Measurements from ENCODE around the gene LCOR. TPM values are rescaled to one million over a fixed set of nuclear protein-coding genes. Genes with fewer than 3 reads are reported as not detected.

The LCOR gene
- total RNA-seq, 4 donors from 2014 or later = 9.2 to 20.0 (median 14.6) TPM

GRCh38 chr10:96830511-96831199, 1.4 kb upstream of the LCOR start:
- DNase-seq = peak in 1 of 2 donors; percentile 60
- Histone ChIP-seq H3K27ac (peak overlapping the region; percentile 12 to 99 (median 94)), H3K9me3 (no peaks in the 10 kb centered on the region), H3K27me3 (no peaks in the 10 kb centered on the region), H3K4me3 (no peak overlapping the region), H3K4me1 (peaks cover 25 to 33% of the 10 kb centered on the region in 2 donors), H3K36me3 (no peaks in the 10 kb centered on the region)
- ATAC-seq = no peak
- intact Hi-C loops (cut with DNase I; ENCODE audit: low total_unique reads) (loop anchor here (2.0 to 10.0 kb wide), 5 partner anchors 66 to 504 kb away; partner anchors contain the start of genes FRAT2 and TLL2), in situ Hi-C loops (cut with MboI; ENCODE audit: low sequenced_read_pairs in 4 of 4) (loop anchor here in 2 of 4 donors (10.0 kb wide), 2 partner anchors 194 to 436 kb away; no protein-coding TSS in a partner anchor)
- TF ChIP-seq, protein P1, sequence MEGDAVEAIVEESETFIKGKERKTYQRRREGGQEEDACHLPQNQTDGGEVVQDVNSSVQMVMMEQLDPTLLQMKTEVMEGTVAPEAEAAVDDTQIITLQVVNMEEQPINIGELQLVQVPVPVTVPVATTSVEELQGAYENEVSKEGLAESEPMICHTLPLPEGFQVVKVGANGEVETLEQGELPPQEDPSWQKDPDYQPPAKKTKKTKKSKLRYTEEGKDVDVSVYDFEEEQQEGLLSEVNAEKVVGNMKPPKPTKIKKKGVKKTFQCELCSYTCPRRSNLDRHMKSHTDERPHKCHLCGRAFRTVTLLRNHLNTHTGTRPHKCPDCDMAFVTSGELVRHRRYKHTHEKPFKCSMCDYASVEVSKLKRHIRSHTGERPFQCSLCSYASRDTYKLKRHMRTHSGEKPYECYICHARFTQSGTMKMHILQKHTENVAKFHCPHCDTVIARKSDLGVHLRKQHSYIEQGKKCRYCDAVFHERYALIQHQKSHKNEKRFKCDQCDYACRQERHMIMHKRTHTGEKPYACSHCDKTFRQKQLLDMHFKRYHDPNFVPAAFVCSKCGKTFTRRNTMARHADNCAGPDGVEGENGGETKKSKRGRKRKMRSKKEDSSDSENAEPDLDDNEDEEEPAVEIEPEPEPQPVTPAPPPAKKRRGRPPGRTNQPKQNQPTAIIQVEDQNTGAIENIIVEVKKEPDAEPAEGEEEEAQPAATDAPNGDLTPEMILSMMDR (IDR thresholded peaks at IDR 0.05 in 4 of 5, conservative IDR thresholded peaks at IDR 0.05 in 1 of 5) = peak; percentile 70 to 85 (median 75)
- TF ChIP-seq POLR2A (IDR thresholded peaks at IDR 0.05) = no peak

- Histone ChIP-seq H3K36me3 (no peaks in the 10 kb centered on the region), H3K4me3 (peak overlapping the region; percentile 64 to 84 (median 74)), H3K27ac (peak overlapping the region; percentile 93 to 99 (median 95)), H3K9me3 (no peaks in the 10 kb centered on the region), H3K4me1 (peaks cover 32 to 40% of the 10 kb centered on the region in 2 donors), H3K27me3 (no peaks in the 10 kb centered on the region)
- intact Hi-C loops (cut with DNase I; ENCODE audit: low total_unique reads) (loop anchor here (2.0 to 10.0 kb wide), 5 partner anchors 67 to 503 kb away; partner anchors contain the start of genes FRAT2 and TLL2), in situ Hi-C loops (cut with MboI; ENCODE audit: low sequenced_read_pairs in 4 of 4) (loop anchor here in 2 of 4 donors (10.0 kb wide), 2 partner anchors 193 to 437 kb away; no protein-coding TSS in a partner anchor)
- no peak for DNase-seq
- TF ChIP-seq, protein P1 (IDR thresholded peaks at IDR 0.05 in 4 of 5, conservative IDR thresholded peaks at IDR 0.05 in 1 of 5) = no peak
- no peak for TF ChIP-seq POLR2A (IDR thresholded peaks at IDR 0.05)
- no peak for ATAC-seq
Measured at GRCh38 chr10:96831200-96831866, 765 bp upstream of the LCOR start.

- no peaks in the 10 kb centered on the region for H3K36me3 ChIP-seq
- DNase-seq = peak; percentile 67 to 82
- intact Hi-C loops (cut with DNase I; ENCODE audit: low total_unique reads) = loop anchor here (2.0 to 10.0 kb wide), 6 partner anchors 192 to 502 kb away; partner anchors contain the start of genes FRAT2, TLL2 and TM9SF3
- peak overlapping the region; percentile 81 to 90 (median 86) for H3K4me3 ChIP-seq
- peak overlapping the region; percentile 94 to 99 (median 97) for H3K27ac ChIP-seq
- TF ChIP-seq, protein P1 (IDR thresholded peaks at IDR 0.05 in 4 of 5, conservative IDR thresholded peaks at IDR 0.05 in 1 of 5) = no peak
- TF ChIP-seq POLR2A (IDR thresholded peaks at IDR 0.05) = peak; percentile 53 to 68
- in situ Hi-C loops (cut with MboI; ENCODE audit: low sequenced_read_pairs in 4 of 4) = loop anchor here in 2 of 4 donors (10.0 kb wide), 2 partner anchors 192 to 438 kb away; no protein-coding TSS in a partner anchor
- ATAC-seq = peak; percentile 66 to 78
- H3K4me1 ChIP-seq = peaks cover 38 to 53% of the 10 kb centered on the region in 2 donors
- no peaks in the 10 kb centered on the region for H3K27me3 ChIP-seq
- H3K9me3 ChIP-seq = no peaks in the 10 kb centered on the region
Measured at GRCh38 chr10:96832721-96833219, 672 bp downstream of the LCOR start.

- no peaks in the 10 kb centered on the region for H3K9me3 ChIP-seq
- H3K4me1 ChIP-seq = peaks cover 45 to 60% of the 10 kb centered on the region in 2 donors
- H3K27ac ChIP-seq = peak overlapping the region; percentile 94 to 99 (median 97)
- no peaks in the 10 kb centered on the region for H3K27me3 ChIP-seq
- no peaks in the 10 kb centered on the region for H3K36me3 ChIP-seq
- TF ChIP-seq POLR2A (IDR thresholded peaks at IDR 0.05) = no peak
- peak overlapping the region; percentile 81 to 90 (median 86) for H3K4me3 ChIP-seq
- in situ Hi-C loops (cut with MboI; ENCODE audit: low sequenced_read_pairs in 4 of 4) = loop anchor here in 2 of 4 donors (10.0 kb wide), 2 partner anchors 191 to 439 kb away; no protein-coding TSS in a partner anchor
- intact Hi-C loops (cut with DNase I; ENCODE audit: low total_unique reads) = loop anchor here (2.0 to 10.0 kb wide), 6 partner anchors 191 to 501 kb away; partner anchors contain the start of genes FRAT2, TLL2 and TM9SF3
- DNase-seq (peak; percentile 12 to 27), ATAC-seq (peak; percentile 14 to 22)
Measured at GRCh38 chr10:96833220-96834001, 1.3 kb downstream of the LCOR start.
